Measurements from ENCODE around the gene S100A1. TPM values are rescaled to one million over a fixed set of nuclear protein-coding genes. Genes with fewer than 3 reads are reported as not detected.

Gene S100A1
- total and polyA plus RNA-seq, 2 of the 8 experiments (the other 6 are each of a cell fraction or from before 2014, with no cell fraction given) = 2.0 TPM; not detected in 1

DNA sequence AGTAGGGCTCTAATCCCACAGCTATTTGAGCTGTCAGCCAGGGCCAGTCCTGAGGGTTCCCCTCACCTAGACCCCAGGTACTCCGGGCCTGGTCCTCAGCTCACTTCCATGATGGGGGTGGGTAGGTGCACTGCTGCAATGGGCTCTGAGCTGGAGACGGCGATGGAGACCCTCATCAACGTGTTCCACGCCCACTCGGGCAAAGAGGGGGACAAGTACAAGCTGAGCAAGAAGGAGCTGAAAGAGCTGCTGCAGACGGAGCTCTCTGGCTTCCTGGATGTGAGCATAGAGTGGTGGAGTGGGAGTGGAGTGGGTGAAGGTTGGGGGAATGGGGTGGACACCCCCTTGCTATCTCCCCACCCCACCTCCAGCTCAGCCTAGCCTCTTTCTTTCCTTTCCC lies 2.1 kb downstream of the S100A1 start:
- Histone ChIP-seq H3K36me3 (ENCODE audit: control insufficient read depth in 2 of 4, insufficient read depth in 4 of 4, low read length in 3 of 4) (peaks cover 0 to 2% (median 0%) of the 10 kb centered on the region in 4 experiments; a peak in 2 of 8 replicates), H3K4me1 (replicated peaks in 1 of 4; ENCODE audit: control insufficient read depth in 3 of 4, insufficient read depth in 4 of 4, low read length in 3 of 4) (peaks cover 0 to 16% (median 11%) of the 10 kb centered on the region in 4 experiments; a peak in 6 of 7 replicates), H3K56ac (replicated peaks; ENCODE audit: insufficient read length, low read depth, low read length) (no peak overlapping the region), H4K8ac (ENCODE audit: extremely low read depth, insufficient read depth, low read length) (no peak overlapping the region; the same call in 1 of the 2 replicates), H3K4me2 (ENCODE audit: insufficient read depth in 1 of 2, low read depth in 2 of 2, low read length in 2 of 2) (no peak overlapping the region), H3K23ac (ENCODE audit: insufficient read length) (no peak overlapping the region), H2AFZ (ENCODE audit: low read length) (no peak overlapping the region), H3K79me2 (ENCODE audit: control insufficient read depth in 1 of 2, insufficient read depth in 2 of 2, low read length in 2 of 2) (peaks cover 0 to 10% of the 10 kb centered on the region in 2 experiments; a peak in 3 of 4 replicates), H3K23me2 (ENCODE audit: low read depth, low read length) (peaks cover 7% of the 10 kb centered on the region), H4K91ac (replicated peaks; ENCODE audit: insufficient read length, low read length) (no peak overlapping the region), H2BK120ac (replicated peaks; ENCODE audit: low read depth, low read length) (no peak overlapping the region), H2BK15ac (ENCODE audit: low read length) (peak overlapping the region; percentile 32; the same call in 1 of the 2 replicates), H4K20me1 (replicated peaks in 1 of 2; ENCODE audit: control insufficient read depth in 1 of 2, insufficient read depth in 2 of 2, low read length in 2 of 2) (no peaks in the 10 kb centered on the region), H3K14ac (ENCODE audit: insufficient read length) (no peak overlapping the region), H2BK5ac (ENCODE audit: low read depth, low read length) (no peak overlapping the region), H3K27ac (ENCODE audit: low read depth, low read length) (no peak overlapping the region), H3K9me3 (ENCODE audit: insufficient read depth in 2 of 2, low read depth in 1 of 2, low read length in 1 of 2) (no peaks in the 10 kb centered on the region), H3K4me3 (ENCODE audit: extremely low read depth in 1 of 4, insufficient read depth in 2 of 4, low read depth in 3 of 4, low read length in 4 of 4) (no peak overlapping the region), H4K5ac (ENCODE audit: insufficient read length, low read depth, low read length) (no peak overlapping the region), H3K79me1 (ENCODE audit: low read depth, low read length) (no peaks in the 10 kb centered on the region), H2AK5ac (ENCODE audit: low read depth, low read length) (no peak overlapping the region), H3K27me3 (replicated peaks in 1 of 4; ENCODE audit: control insufficient read depth in 3 of 4, extremely low read depth in 1 of 4, insufficient read depth in 3 of 4, low read length in 3 of 4) (no peaks in the 10 kb centered on the region), H2BK12ac (ENCODE audit: low read depth, low read length) (no peak overlapping the region), H2BK20ac (ENCODE audit: low read length) (no peak overlapping the region), H3K18ac (ENCODE audit: extremely low read depth, low read length) (no peak overlapping the region), H3K9ac (replicated peaks in 1 of 4; ENCODE audit: extremely low read depth in 1 of 4, low read depth in 3 of 4, low read length in 3 of 4) (no peak overlapping the region), H3K4ac (replicated peaks; ENCODE audit: insufficient read length, low read depth, low read length) (no peak overlapping the region)
- FAIRE-seq = no peak
- WGBS, 2 experiments (ENCODE audit: extremely low coverage in 1 of 2, insufficient coverage in 1 of 2, insufficient read length in 1 of 2, insufficient replicate concordance in 2 of 2, low coverage in 1 of 2, low lambda C conversion rate in 2 of 2, missing lambda C conversion rate in 1 of 2) = 83% methylated on average over 7 of the region's 7 CpGs; no CpG with 5 or more reads in 1 of the 2 experiments
- ChIA-PET POLR2A (ENCODE audit: partially characterized antibody) (interaction anchor here (0.6 to 15.6 kb wide), 6 partner anchors 9 to 360 kb away, joined by 3 to 261 read pairs (median 4); partner anchors contain the start of genes RPS27, S100A14 and S100A16), CTCF (ENCODE audit: partially characterized antibody) (interaction anchor here (0.8 to 10.2 kb wide), 14 partner anchors 9 to 142 kb away, joined by 3 to 115 read pairs (median 11); partner anchors contain the start of genes S100A14, S100A16 and S100A6)
- no peak for TF ChIP-seq HDAC2 (IDR thresholded peaks at IDR 0.05; ENCODE audit: borderline replicate concordance in 1 of 2, low read depth in 2 of 2, low read length in 2 of 2)
- no peak for TF ChIP-seq SP4 (IDR thresholded peaks at IDR 0.05; ENCODE audit: low read length)
- TF ChIP-seq TCF12 (IDR thresholded peaks at IDR 0.05; ENCODE audit: low read depth, low read length) = no peak
- TF ChIP-seq, protein P1, sequence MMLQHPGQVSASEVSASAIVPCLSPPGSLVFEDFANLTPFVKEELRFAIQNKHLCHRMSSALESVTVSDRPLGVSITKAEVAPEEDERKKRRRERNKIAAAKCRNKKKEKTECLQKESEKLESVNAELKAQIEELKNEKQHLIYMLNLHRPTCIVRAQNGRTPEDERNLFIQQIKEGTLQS (IDR thresholded peaks at IDR 0.05; ENCODE audit: insufficient read depth, low read depth, low read length) = no peak
- TF ChIP-seq RNF2 (IDR thresholded peaks at IDR 0.05; ENCODE audit: borderline replicate concordance, low read depth, low read length, missing control alignments, poor library complexity, severe bottlenecking) = no peak
- TF ChIP-seq, protein P2, sequence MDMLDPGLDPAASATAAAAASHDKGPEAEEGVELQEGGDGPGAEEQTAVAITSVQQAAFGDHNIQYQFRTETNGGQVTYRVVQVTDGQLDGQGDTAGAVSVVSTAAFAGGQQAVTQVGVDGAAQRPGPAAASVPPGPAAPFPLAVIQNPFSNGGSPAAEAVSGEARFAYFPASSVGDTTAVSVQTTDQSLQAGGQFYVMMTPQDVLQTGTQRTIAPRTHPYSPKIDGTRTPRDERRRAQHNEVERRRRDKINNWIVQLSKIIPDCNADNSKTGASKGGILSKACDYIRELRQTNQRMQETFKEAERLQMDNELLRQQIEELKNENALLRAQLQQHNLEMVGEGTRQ (IDR thresholded peaks at IDR 0.05; ENCODE audit: low read length) = no peak
- DNase-seq (ENCODE audit: low read depth in 1 of 2, low spot score in 2 of 2) = no peak

All from H1 (cell line).